Left lung (tissue), 10 donors: Measurements from ENCODE around the gene ARF6. TPM values are rescaled to one million over a fixed set of nuclear protein-coding genes. Genes with fewer than 3 reads are reported as not detected.

Source experiments
- ATAC-seq: fragments of 200-7000 bp; cut with Tn5 transposase; one replicate; pipeline ENCODE4 v1.9.1; 2020; ENCODE audit warnings: moderate library complexity
- DNase-seq, 4 donors: peaks; one replicate each; pipeline ENCODE4 v3.0.0-alpha.2; 2013 to 2020
- H3K27ac ChIP-seq, 2 donors: fragments of 200-600 bp; sonication (generic) in 1 of 2; one replicate each; pipeline versions ENCODE4 v1.5.0 to v1.8.0; 2020 to 2021
- H3K27me3 ChIP-seq, 2 donors: fragments of 200-600 bp; sonication (generic) in 1 of 2; one replicate each; pipeline versions ENCODE4 v1.5.0 to v1.8.0; 2020 to 2021
- H3K36me3 ChIP-seq, 2 donors: fragments of 200-600 bp; sonication (generic) in 1 of 2; one replicate each; pipeline versions ENCODE4 v1.5.0 to v1.8.0; 2020 to 2021
- H3K4me1 ChIP-seq, 2 donors: fragments of 200-600 bp; one replicate each; pipeline ENCODE4 v1.8.0; 2021
- H3K4me3 ChIP-seq, 2 donors: fragments of 200-600 bp; sonication (generic) in 1 of 2; one replicate each; pipeline versions ENCODE4 v1.5.0 to v1.8.0; 2020 to 2021; ENCODE audit warnings: mild to moderate bottlenecking in 1 of 2
- H3K9me3 ChIP-seq, 2 donors: fragments of 200-600 bp; sonication (generic) in 1 of 2; one replicate each; pipeline versions ENCODE4 v1.5.0 to v1.8.0; 2020 to 2021
- intact Hi-C, 2 donors: fragments of 100-400 bp; cut with DNase I; formaldehyde crosslinking; loops; one replicate each; pipeline versions ENCODE4 v1.11.2 to v1.14.2; 2022
- polyA plus RNA-seq, 6 donors: library from polyadenylated mRNA; unstranded; fragments of 120-200 nt; gene quantifications; one replicate each; pipeline ENCODE4 v1.2.1, GENCODE V29; 2013; ENCODE audit not compliant: insufficient read length in 6 of 6
- total RNA-seq, 2 donors: library from RNA; stranded (reverse); fragmentation: NEBNext Ultra II Directional; extraction: Animal tissue kit (Norgen Biotek cat#: 25700); gene quantifications; one replicate each; pipeline ENCODE4 v1.2.1, GENCODE V29; 2021
- TF ChIP-seq, protein P1 (sequence below), 2 donors: fragments of 200-600 bp; sonication (generic) in 1 of 2; IDR thresholded peaks; one replicate each; pipeline versions ENCODE4 v1.5.0 to v1.8.0; 2021; ENCODE audit warnings: antibody characterized with exemption in 2 of 2
- donor health status: DM: no; HTN: yes; CAD: no.
- donor health status: DM: no; HTN: no; CAD: no.

The ARF6 gene
- total and polyA plus RNA-seq, 8 donors: 46.8 to 89.0 (median 54.7) TPM

- Histone ChIP-seq H3K4me1 (peaks cover 0 to 10% of the 10 kb centered on the region in 2 donors), H3K27ac (no peak overlapping the region), H3K36me3 (no peaks in the 10 kb centered on the region), H3K27me3 (no peaks in the 10 kb centered on the region), H3K9me3 (no peaks in the 10 kb centered on the region), H3K4me3 (no peak overlapping the region)
- DNase-seq (no peak), ATAC-seq (no peak)
- TF ChIP-seq, protein P1, sequence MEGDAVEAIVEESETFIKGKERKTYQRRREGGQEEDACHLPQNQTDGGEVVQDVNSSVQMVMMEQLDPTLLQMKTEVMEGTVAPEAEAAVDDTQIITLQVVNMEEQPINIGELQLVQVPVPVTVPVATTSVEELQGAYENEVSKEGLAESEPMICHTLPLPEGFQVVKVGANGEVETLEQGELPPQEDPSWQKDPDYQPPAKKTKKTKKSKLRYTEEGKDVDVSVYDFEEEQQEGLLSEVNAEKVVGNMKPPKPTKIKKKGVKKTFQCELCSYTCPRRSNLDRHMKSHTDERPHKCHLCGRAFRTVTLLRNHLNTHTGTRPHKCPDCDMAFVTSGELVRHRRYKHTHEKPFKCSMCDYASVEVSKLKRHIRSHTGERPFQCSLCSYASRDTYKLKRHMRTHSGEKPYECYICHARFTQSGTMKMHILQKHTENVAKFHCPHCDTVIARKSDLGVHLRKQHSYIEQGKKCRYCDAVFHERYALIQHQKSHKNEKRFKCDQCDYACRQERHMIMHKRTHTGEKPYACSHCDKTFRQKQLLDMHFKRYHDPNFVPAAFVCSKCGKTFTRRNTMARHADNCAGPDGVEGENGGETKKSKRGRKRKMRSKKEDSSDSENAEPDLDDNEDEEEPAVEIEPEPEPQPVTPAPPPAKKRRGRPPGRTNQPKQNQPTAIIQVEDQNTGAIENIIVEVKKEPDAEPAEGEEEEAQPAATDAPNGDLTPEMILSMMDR (IDR thresholded peaks at IDR 0.05): no peak
- intact Hi-C loops: loop anchor here in 1 of 2 donors (5.0 kb wide), 1 partner anchor 227 kb away; no protein-coding TSS in a partner anchor
These were observed 17.2 kb upstream of the ARF6 start for GRCh38 chr14:49875640-49876198.

GRCh38 chr14:49876563-49877127 is 16.2 kb upstream of the ARF6 start:
- no peaks in the 10 kb centered on the region for H3K9me3 ChIP-seq
- TF ChIP-seq, protein P1 (IDR thresholded peaks at IDR 0.05): no peak
- no peaks in the 10 kb centered on the region for H3K27me3 ChIP-seq
- intact Hi-C loops: loop anchor here in 1 of 2 donors (5.0 kb wide), 1 partner anchor 226 kb away; no protein-coding TSS in a partner anchor
- no peak for DNase-seq
- no peak overlapping the region for H3K27ac ChIP-seq
- H3K4me3 ChIP-seq: no peak overlapping the region
- peaks cover 0 to 10% of the 10 kb centered on the region in 2 donors for H3K4me1 ChIP-seq
- ATAC-seq: no peak
- H3K36me3 ChIP-seq: no peaks in the 10 kb centered on the region

DNA sequence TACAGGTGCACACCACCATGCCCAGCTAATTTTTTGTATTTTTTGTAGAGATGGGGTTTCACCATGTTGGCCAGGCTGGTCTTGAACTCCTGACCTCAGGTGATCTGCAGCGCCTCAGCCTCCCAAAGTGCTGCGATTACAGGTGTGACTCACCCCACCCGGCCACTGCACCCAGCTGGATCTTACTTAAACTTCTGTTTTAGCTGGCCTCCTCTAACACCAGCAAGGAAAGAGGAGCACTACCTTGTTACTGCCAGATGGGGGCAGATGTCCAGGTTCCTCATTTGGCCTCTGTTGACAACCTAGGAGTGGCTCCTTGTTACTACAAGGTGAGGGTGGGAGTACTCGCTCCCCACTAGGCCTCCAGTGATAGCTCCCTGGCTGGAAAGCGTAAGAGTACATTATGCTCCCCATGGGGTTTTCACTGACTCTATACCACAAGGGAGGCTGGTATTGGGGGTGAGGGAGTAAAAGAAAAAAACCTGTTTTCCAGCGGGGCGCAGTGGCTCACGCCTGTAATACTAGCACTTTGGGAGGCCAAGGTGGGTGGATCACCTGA is 13.2 kb upstream of the ARF6 start:
- Histone ChIP-seq H3K4me1 (peaks cover 0 to 10% of the 10 kb centered on the region in 2 donors), H3K27me3 (no peaks in the 10 kb centered on the region), H3K36me3 (no peaks in the 10 kb centered on the region), H3K4me3 (no peak overlapping the region), H3K9me3 (no peaks in the 10 kb centered on the region), H3K27ac (peak overlapping the region in 1 of 2 donors; percentile 26)
- DNase-seq: peak in 1 of 4 donors; percentile 49
- TF ChIP-seq, protein P1 (IDR thresholded peaks at IDR 0.05): peak; percentile 48 to 73
- intact Hi-C loops: loop anchor here in 1 of 2 donors (5.0 kb wide), 1 partner anchor 223 kb away; no protein-coding TSS in a partner anchor
- ATAC-seq: peak; percentile 95

- peak; percentile 65 for ATAC-seq
- intact Hi-C loops: no loop called here
These were observed 12.4 kb upstream of the ARF6 start for GRCh38 chr14:49880267-49881064.

More at GRCh38 chr14:49880267-49881064, 12.4 kb upstream of the ARF6 start:
- no peaks in the 10 kb centered on the region for H3K36me3 ChIP-seq
- DNase-seq: no peak
- no peak overlapping the region for H3K27ac ChIP-seq
- peaks cover 0 to 10% of the 10 kb centered on the region in 2 donors for H3K4me1 ChIP-seq
- no peaks in the 10 kb centered on the region for H3K27me3 ChIP-seq
- no peaks in the 10 kb centered on the region for H3K9me3 ChIP-seq
- TF ChIP-seq, protein P1 (IDR thresholded peaks at IDR 0.05): no peak
- no peak overlapping the region for H3K4me3 ChIP-seq
